Common myeloid progenitor, CD34-positive (primary cell): ENCODE results near the gene PPIA.
"Not testable (repeated sequence)": the region's sequence is repeated elsewhere in the genome, so short reads cannot be mapped to it uniquely, and the experiment has no call there.

Source experiments
- CTCF ChIA-PET: fragments of 350-600 bp; sonication (Branson Sonifier 250); formaldehyde crosslinking; loops from one replicate; lab custom pipeline; 2021; ENCODE audit warnings: antibody characterized with exemption; lab: Charles Lee
- POLR2A ChIA-PET: fragments of 350-600 bp; sonication (Branson Sonifier 250); formaldehyde crosslinking; loops from one replicate; lab custom pipeline; 2021; ENCODE audit warnings: antibody characterized with exemption; lab: Charles Lee
- DNase-seq, 3 donors: peaks; one replicate each; pipeline versions ENCODE4 v3.0.0 to v3.0.0-alpha.2; 2013
- H3K27ac ChIP-seq, 2 experiments: 1 replicate in 1 of 2; 2 replicates in 1 of 2; pipeline ENCODE4 v1.7.0; 2013; ENCODE audit warnings: inconsistent platforms in 2 of 2, low read length in 2 of 2, mild to moderate bottlenecking in 2 of 2, low read depth in 1 of 2, moderate library complexity in 1 of 2; ENCODE audit not compliant: severe bottlenecking in 2 of 2, insufficient read depth in 1 of 2, poor library complexity in 1 of 2
- H3K27me3 ChIP-seq, 5 experiments: replicated peaks in 2 of 5; 1 replicate in 3 of 5; 2 replicates in 2 of 5; pipeline versions ENCODE4 v1.6.1 to v1.7.0; 2013; ENCODE audit warnings: low read length in 4 of 5, mild to moderate bottlenecking in 2 of 5, moderate library complexity in 2 of 5, inconsistent platforms in 1 of 5; ENCODE audit not compliant: insufficient read depth in 5 of 5, control insufficient read depth in 4 of 5
- H3K36me3 ChIP-seq, 4 experiments: 1 replicate in 2 of 4; 2 replicates in 2 of 4; pipeline versions ENCODE4 v1.6.1 to v1.7.0; 2013; ENCODE audit warnings: low read length in 3 of 4, control low read depth in 1 of 4, mild to moderate bottlenecking in 1 of 4; ENCODE audit not compliant: control insufficient read depth in 4 of 4, insufficient read depth in 4 of 4
- H3K4me1 ChIP-seq, 4 experiments: 1 replicate in 3 of 4; 2 replicates in 1 of 4; pipeline versions ENCODE4 v1.6.1 to v1.7.1; 2013; ENCODE audit warnings: low read length in 3 of 4, mild to moderate bottlenecking in 3 of 4, control low read depth in 1 of 4, inconsistent platforms in 1 of 4, moderate library complexity in 1 of 4; ENCODE audit not compliant: control insufficient read depth in 4 of 4, insufficient read depth in 4 of 4; ENCODE audit errors: control extremely low read depth in 1 of 4
- H3K4me3 ChIP-seq, 7 experiments: 1 replicate in 4 of 7; 2 replicates in 3 of 7; pipeline versions ENCODE4 v1.5.1 to v1.7.0; 2013; ENCODE audit warnings: mild to moderate bottlenecking in 7 of 7, low read length in 6 of 7, moderate library complexity in 6 of 7, inconsistent platforms in 2 of 7, low read depth in 2 of 7, control low read depth in 1 of 7; ENCODE audit not compliant: insufficient read depth in 4 of 7, control insufficient read depth in 1 of 7; ENCODE audit errors: extremely low read depth in 1 of 7
- H3K9me3 ChIP-seq, 5 experiments: 1 replicate in 4 of 5; 2 replicates in 1 of 5; pipeline versions ENCODE4 v1.6.1 to v1.7.1; 2013; ENCODE audit warnings: low read length in 4 of 5, mild to moderate bottlenecking in 2 of 5, inconsistent platforms in 1 of 5, low read depth in 1 of 5, moderate library complexity in 1 of 5; ENCODE audit not compliant: control insufficient read depth in 4 of 5, insufficient read depth in 2 of 5; ENCODE audit errors: control extremely low read depth in 1 of 5
- WGBS: methylation state at CpG from one replicate; pipeline ENCODE4 v1.1.5; 2013; ENCODE audit not compliant: insufficient coverage; 5-methylcytosine and 5-hydroxymethylcytosine counted together

The PPIA gene

DNA sequence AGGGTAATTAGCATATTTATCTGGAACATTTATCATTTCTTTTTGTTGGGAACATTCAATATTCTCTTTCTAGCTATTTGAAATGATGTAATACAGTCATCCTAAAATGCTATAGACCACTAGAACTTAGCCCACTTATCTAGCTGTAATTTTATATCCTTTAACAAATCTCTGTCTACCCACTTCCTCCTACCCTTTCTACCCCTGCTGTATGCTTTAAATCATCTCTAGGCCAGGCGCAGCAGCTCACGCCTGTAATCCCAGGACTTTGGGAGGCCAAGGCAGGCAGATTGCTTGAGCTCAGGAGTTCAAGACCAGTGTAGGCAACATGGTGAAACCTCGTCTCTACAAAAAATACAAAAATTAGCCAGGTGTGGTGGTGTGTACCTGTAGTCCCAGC, 22.0 kb upstream of the PPIA start:
- not testable (repeated sequence) for DNase-seq, H3K27ac ChIP-seq, H3K27me3 ChIP-seq, H3K36me3 ChIP-seq, H3K4me3 ChIP-seq, H3K4me1 ChIP-seq, H3K9me3 ChIP-seq
- WGBS: 75% methylated on average over 2 of the region's 3 CpGs
- ChIA-PET POLR2A (interaction anchor here (0.6 kb wide), 1 partner anchor 11 kb away, joined by 3 read pairs; no protein-coding TSS in a partner anchor), CTCF (interaction anchor here (1.9 kb wide), 1 partner anchor 15 kb away, joined by 4 read pairs; no protein-coding TSS in a partner anchor)

DNA sequence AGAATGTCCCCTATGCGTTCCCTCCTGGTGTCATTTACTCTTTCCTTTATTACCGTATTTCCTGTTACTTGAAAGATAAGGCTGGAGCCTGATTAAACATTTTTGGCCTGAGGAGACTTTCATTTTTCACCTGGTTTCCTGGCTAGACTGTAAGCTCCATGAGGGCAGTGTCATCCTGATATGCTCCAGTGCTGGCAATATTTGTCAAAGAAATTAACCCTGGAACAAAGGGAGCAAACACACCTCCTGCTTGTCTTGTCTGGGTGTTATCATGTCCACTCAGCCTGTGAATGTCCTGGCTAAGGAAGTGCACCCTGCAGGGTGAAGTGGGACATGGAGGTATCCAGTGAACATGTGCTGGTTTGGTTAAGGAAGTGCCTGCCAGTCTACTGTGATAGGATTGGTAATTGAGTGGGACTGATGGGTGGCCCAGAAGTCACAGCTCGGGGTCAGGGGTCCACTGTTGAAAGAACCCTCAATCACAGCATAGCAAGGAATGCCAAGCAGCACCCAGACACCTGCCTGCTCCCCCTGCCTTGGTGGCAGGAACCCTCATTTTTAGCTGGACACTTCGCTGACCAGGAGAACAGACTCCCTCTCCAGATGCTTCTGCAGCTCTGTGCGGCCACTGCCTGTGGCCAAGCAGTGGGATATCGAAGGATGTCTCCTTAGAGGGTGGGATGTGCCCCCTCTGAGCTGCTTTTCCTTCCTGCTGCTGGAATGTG, 20.9 kb upstream of the PPIA start:
- H3K9me3 ChIP-seq: no peaks in the 10 kb centered on the region
- CTCF ChIA-PET: no interaction called here
- no peak overlapping the region for H3K27ac ChIP-seq
- POLR2A ChIA-PET: no interaction called here
- no peaks in the 10 kb centered on the region for H3K36me3 ChIP-seq
- no peak for DNase-seq
- WGBS: 83% methylated on average over 2 of the region's 6 CpGs
- H3K4me3 ChIP-seq: no peak overlapping the region
- no peaks in the 10 kb centered on the region for H3K27me3 ChIP-seq
- H3K4me1 ChIP-seq: no peaks in the 10 kb centered on the region

DNA sequence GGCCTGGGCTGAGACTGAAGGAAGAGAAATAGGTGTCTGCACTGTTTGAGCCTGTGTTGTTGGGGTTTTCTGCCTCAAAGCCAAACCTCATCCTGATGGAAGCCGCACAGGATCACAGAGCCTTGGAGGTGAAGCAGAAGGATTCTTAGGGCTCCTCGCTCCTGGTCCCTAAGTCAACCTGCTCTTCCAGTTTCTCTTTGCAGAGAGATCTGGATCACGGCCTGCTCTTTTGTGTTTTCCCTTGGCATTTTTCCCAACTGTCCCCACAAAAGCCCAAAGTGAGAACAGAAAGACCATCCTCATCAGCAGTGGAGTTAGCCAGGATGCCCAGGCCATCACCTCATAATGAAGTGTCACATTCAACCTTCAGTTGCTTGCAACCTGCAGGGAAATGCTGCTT, 20.3 kb upstream of the PPIA start:
- H3K4me3 ChIP-seq: no peak overlapping the region
- no peak for DNase-seq
- ChIA-PET CTCF (no interaction called here), POLR2A (no interaction called here)
- no peaks in the 10 kb centered on the region for H3K4me1 ChIP-seq
- no peaks in the 10 kb centered on the region for H3K27me3 ChIP-seq
- 100% methylated on average over 3 of the region's 3 CpGs for WGBS
- no peak overlapping the region for H3K27ac ChIP-seq
- H3K36me3 ChIP-seq: no peaks in the 10 kb centered on the region
- no peaks in the 10 kb centered on the region for H3K9me3 ChIP-seq

DNA sequence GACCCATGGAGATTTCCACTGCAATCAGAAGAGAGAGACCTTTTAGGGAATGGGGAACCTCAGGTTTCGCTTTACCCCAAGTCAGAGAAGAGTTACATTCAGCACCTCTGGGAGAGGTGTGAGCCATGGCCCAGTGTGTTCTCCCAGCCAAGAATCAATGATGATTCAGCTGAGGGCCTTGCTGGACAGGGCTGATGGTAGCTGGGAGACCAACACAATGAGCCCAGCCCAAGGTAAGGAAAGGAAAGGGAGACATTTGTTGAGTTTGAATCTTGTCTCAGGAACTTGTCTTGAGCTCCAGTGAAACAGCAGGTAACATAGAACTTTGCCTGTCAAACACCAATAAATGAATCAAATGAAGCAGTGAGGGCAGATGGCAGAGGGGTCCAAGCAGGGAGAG, 14.0 kb upstream of the PPIA start:
- no peaks in the 10 kb centered on the region for H3K27me3 ChIP-seq
- ChIA-PET CTCF (interaction anchor here (0.9 to 2.0 kb wide), 2 partner anchors 12 to 19 kb away, joined by 3 to 5 read pairs; no protein-coding TSS in a partner anchor), POLR2A (no interaction called here)
- no peak overlapping the region for H3K4me3 ChIP-seq
- H3K36me3 ChIP-seq: no peaks in the 10 kb centered on the region
- no peak for DNase-seq
- peaks cover 0 to 15% (median 4%) of the 10 kb centered on the region in 5 experiments for H3K9me3 ChIP-seq
- no peak overlapping the region for H3K27ac ChIP-seq
- WGBS: 100% methylated on average over 1 of the region's 1 CpG
- H3K4me1 ChIP-seq: no peaks in the 10 kb centered on the region

DNA sequence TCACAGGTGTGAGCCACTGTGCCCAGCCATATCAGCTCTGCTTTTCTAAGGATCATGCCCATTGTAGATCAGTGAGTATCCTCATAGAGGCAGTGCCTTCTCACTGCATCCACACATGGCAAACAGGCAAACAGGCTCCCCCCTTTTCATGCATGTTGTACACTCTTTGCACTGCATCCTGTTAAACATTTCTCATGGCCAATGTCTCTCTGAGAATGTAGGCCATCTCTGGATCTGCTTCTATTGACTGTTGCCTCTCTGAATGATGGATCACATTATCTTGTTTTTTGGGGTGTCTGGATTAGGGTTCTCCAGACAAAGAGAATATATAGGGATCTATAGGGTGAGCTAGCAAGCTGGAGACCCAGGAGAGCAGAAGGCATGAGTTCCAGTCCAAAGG, 13.1 kb upstream of the PPIA start:
- H3K4me3 ChIP-seq: no peak overlapping the region
- DNase-seq: no peak
- CTCF ChIA-PET: interaction anchor here (0.8 to 2.0 kb wide), 2 partner anchors 19 to 67 kb away, joined by 4 to 5 read pairs; no protein-coding TSS in a partner anchor
- no peaks in the 10 kb centered on the region for H3K4me1 ChIP-seq
- no peaks in the 10 kb centered on the region for H3K36me3 ChIP-seq
- H3K27ac ChIP-seq: no peak overlapping the region
- no peaks in the 10 kb centered on the region for H3K27me3 ChIP-seq
- peaks cover 0 to 15% (median 4%) of the 10 kb centered on the region in 5 experiments for H3K9me3 ChIP-seq
- POLR2A ChIA-PET: no interaction called here

DNA sequence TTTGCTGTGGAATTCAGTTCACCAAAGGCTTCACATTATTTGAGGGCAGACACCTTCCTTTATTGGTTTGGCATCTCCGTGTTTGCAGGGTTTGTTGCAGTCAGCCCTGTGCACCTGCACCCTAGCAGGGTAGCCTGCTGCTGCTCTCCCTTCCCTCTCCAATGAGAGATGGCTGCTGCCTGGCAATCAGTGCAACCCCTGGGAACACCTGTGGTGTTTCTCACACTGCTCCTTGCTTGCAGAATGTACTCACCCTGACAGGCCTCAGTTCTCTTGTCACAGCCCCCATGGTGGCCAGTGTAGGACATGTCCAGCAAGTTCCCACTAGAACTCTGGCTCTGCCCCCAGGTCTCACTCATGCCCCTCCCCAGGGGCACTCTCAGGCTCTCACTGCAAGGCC, 12.1 kb upstream of the PPIA start:
- no peak overlapping the region for H3K4me3 ChIP-seq
- H3K27ac ChIP-seq: no peak overlapping the region
- peaks cover 0 to 15% (median 4%) of the 10 kb centered on the region in 5 experiments for H3K9me3 ChIP-seq
- POLR2A ChIA-PET: no interaction called here
- H3K27me3 ChIP-seq: no peaks in the 10 kb centered on the region
- CTCF ChIA-PET: interaction anchor here (0.8 to 2.0 kb wide), 2 partner anchors 20 to 68 kb away, joined by 4 to 5 read pairs; no protein-coding TSS in a partner anchor
- WGBS: 91% methylated on average over 1 of the region's 1 CpG
- H3K36me3 ChIP-seq: no peaks in the 10 kb centered on the region
- no peak for DNase-seq
- no peaks in the 10 kb centered on the region for H3K4me1 ChIP-seq

DNA sequence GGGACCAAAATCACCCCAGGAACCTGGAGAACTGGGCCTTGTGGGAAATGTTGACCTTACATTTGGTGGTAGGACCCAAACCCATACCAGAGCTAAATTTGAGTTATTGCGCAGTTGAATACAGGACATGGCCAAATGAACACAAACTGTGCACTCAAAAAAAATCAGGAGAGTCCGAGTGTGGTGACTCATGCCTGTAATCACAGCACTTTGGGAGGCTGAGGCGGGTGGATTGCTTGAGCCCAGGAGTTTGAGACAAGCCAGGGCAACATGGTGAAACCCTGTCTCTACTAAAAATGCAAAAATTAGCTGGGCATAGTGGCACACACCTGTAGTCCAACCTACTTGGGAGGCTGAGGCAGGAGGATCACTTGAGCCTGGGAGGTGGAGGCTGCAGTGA, 11.3 kb upstream of the PPIA start:
- ChIA-PET POLR2A (interaction anchor here (0.6 kb wide), 1 partner anchor 11 kb away, joined by 3 read pairs; no protein-coding TSS in a partner anchor), CTCF (interaction anchor here (0.7 kb wide), 1 partner anchor 13 kb away, joined by 3 read pairs; no protein-coding TSS in a partner anchor)
- not testable (repeated sequence) for H3K4me1 ChIP-seq, DNase-seq, H3K27ac ChIP-seq, H3K36me3 ChIP-seq, H3K4me3 ChIP-seq, H3K27me3 ChIP-seq
- 95% methylated on average over 3 of the region's 3 CpGs for WGBS
- peaks cover 0 to 15% (median 4%) of the 10 kb centered on the region in 5 experiments for H3K9me3 ChIP-seq
